ENCODE data around the gene FBXL7.

Gene FBXL7

DNA sequence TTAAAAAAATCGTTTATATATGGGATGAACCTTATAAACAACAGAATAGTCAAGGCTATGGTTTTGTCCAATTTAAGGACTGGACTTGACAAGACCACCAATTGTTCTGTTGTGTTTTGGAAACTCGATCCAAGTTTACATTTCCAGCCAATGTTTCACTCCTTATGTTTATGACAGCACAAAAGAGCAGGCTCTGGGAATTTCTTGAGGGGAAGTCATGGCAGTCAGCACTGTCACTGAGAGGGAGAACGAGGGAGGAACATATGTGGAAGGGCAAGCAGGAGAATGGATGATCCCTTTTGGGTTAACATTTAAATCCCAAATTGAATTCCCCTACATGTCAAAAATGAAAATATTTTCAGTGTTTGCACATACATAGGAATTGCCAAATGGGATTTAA lies 387.1 kb downstream of the FBXL7 start:
- DNase-seq (ENCODE audit: low read depth): no peak

GRCh38 chr5:15889001-15889400 lies 389.0 kb downstream of the FBXL7 start:
- no peak for DNase-seq (ENCODE audit: low read depth)

DNA sequence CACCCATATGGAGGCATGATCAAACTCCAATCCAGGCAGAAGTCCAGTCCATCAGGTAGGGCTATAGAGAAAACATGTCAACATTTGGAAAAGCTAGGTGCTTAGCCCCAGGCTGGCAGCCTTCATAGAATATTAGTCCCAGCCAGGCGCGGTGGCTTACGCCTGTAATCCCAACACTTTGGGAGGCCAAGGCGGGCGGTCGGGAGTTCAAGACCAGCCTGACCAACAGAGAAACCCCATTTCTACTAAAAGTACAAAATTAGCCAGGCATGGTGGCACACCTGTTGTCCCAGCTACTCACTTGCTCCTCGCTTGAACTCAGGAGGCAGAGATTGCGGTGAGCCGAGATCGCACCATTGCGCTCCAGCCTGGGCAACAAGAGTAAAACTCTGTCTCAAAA lies 393.9 kb downstream of the FBXL7 start:
- DNase-seq (ENCODE audit: low read depth): no peak

GRCh38 chr5:15897656-15898055 lies 397.7 kb downstream of the FBXL7 start:
- no peak for DNase-seq (ENCODE audit: low read depth)

GRCh38 chr5:15898641-15899040 lies 398.7 kb downstream of the FBXL7 start:
- DNase-seq (ENCODE audit: low read depth): no peak

DNA sequence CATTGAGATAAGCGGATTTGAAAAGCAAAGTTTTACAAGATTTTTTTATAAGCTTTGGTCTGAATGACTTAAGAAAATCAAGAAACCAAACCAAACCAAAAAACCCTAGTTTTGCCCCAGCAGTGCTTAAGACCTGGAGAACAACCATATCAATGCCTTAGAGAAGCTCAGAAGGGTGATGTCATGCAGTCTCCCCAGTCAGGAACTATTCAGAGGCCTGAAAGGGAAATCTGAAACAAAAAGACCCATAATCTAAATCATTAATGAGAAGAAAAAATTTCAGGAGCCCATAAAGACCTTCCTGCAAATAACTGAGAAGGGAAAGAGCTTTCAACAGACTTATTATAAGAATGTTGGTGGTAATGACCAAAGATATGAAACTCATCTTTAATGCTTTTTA lies 399.5 kb downstream of the FBXL7 start:
- DNase-seq (ENCODE audit: low read depth): no peak

GRCh38 chr5:15901151-15901550 lies 401.2 kb downstream of the FBXL7 start:
- no peak for DNase-seq (ENCODE audit: low read depth)

DNA sequence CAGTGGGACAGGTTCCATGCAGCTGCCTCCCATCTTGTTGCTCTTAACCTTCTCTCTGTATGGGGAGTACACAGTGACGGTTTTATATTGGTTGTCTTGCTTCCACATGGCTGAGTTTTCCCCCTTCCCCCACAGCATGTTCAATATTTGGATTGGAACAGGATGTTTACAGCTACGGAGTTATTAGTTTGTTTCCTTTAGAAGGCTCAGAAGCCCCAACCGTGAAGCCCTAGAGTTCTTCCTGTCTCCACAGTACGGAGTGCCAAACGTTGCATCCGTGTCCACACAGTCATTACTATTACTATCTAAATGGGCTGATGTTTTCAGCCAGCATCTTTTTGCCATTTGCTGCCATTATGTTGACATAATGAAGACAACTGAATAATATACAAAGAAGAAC lies 402.1 kb downstream of the FBXL7 start:
- DNase-seq (ENCODE audit: low read depth): no peak

DNA sequence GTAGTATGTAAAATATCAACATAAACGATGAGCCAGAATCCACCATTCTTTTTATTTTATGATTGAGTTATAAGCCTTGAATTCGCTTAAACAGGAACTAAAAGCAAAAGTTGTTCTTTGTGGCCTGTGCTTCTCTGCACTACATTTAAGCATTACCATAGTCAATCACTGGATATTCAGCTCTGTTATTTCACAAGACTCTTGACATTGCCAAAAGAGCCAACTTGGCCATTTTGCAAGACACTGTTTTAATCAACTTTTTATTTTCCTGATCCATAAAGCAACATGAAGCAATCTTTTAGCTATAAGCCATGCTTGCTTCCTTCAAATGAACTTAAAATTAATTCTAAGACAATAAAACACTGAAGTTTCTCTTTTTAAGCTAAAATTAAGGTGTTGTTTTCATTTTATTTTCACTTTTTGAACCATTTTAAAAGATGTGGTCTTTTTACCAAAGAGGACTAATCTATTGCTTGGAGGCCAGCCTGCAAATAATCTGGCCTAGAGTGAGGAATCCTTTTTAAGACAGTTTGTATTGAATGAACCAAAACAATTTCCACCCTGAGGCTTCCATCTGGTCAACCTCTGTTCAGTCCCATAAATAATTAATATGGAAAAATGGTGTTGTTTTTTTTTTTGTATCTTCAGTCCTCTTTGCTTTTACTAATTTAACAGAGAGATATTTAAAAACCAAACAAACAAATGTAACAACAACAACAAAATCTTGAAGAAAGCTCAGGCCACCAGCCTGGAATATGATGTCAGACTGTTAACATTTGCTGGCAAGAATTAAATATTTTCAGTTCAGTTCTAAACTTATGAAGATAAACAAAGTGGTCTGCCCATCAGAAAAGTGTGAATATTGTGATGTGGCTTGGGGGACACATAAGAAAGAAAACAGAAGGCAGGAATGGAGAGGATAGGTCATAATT lies 405.2 kb downstream of the FBXL7 start:
- no peak for DNase-seq (ENCODE audit: low read depth)

DNA sequence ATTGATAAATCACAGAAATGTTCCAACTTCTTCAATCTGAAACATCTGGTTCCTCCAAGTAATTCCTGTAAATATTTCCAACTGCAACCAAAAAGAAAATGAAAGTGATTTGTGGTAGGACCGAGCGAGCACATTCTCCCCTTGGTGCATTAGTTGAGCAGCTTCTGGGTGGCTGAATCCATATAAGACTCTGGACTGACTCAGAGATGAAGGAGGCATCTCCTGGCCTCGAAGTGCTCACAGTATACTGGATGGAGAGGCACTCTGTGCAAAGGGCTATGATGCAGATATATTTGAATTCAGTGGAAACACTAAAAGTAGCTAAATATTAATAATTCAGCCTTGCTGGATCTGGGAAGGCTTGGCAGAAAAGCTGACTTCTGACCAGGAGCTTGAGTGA lies 414.7 kb downstream of the FBXL7 start:
- DNase-seq (ENCODE audit: low read depth): no peak

DNA sequence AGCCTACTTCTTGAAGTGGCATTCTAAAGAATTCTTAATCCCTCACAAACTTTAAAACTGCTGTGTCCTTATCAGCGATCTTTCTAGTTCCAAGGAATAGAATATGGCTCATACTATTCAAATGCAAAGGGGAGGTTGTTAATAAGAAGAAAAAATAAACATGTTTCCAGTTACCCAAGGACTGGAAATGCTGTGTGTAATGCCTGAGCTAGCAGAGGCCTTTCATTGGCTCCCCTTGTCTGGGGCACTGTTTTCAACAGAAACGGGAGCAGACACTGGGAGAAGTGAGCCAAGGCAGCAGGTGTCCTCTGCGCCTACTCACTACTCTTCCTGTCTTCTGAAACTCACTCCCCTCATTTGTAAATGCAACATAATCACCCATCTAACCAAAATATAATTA lies 426.6 kb downstream of the FBXL7 start:
- no peak for DNase-seq (ENCODE audit: low read depth)

GRCh38 chr5:15927710-15928380 lies 427.9 kb downstream of the FBXL7 start:
- DNase-seq (ENCODE audit: low read depth): no peak

DNA sequence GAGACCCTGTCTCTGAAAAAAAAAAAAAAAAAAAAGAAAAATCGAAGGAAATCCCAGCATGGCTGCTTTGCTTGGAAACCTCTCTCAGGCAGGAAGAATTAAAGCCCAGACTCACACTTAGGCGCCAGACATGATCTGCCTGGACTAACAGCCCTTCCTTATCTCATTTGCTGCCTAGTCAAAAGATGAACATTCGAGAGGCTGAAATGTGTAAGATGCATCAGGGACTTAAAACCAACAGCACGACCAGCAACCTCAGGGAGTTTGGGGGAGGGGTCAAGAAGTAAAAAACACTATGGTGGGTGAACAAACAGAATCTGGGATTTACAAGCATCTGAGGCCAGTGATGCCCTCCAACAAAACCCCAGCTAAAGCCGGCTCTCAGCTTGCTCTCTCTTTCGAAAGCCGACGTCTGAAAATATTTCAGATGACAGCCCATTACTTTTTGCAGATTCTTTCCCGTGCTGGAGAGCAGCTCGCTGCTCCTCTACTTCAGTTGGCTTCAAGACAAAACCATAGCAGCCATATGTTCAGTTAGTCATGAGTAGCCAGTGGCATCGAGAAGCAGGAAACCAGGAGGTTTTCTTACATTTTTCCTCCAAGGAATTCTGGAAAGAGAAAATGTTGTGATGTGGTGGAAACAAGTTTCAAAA lies 429.8 kb downstream of the FBXL7 start:
- DNase-seq (ENCODE audit: low read depth): no peak

DNA sequence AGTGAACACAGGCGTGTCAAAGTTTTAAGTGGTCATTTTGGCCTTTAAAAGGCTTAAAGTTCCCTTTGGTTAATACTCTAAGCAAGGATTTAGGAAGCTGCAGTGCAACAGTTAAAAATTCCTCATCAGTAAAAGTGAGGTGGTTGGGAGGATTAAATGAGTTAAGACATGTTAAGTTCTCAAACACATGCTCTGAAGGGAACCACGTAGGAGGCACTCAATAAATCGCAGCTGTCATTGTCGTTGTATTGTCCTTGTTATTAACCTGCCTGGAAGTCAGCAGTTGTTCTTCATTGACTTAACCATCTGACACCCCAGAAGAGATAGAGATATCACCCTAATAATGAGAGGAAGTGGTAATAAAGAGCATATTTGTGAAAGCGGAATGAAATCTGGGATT lies 432.1 kb downstream of the FBXL7 start:
- DNase-seq (ENCODE audit: low read depth): no peak

GRCh38 chr5:15933259-15934207 lies 433.6 kb downstream of the FBXL7 start:
- DNase-seq (ENCODE audit: low read depth): no peak

DNA sequence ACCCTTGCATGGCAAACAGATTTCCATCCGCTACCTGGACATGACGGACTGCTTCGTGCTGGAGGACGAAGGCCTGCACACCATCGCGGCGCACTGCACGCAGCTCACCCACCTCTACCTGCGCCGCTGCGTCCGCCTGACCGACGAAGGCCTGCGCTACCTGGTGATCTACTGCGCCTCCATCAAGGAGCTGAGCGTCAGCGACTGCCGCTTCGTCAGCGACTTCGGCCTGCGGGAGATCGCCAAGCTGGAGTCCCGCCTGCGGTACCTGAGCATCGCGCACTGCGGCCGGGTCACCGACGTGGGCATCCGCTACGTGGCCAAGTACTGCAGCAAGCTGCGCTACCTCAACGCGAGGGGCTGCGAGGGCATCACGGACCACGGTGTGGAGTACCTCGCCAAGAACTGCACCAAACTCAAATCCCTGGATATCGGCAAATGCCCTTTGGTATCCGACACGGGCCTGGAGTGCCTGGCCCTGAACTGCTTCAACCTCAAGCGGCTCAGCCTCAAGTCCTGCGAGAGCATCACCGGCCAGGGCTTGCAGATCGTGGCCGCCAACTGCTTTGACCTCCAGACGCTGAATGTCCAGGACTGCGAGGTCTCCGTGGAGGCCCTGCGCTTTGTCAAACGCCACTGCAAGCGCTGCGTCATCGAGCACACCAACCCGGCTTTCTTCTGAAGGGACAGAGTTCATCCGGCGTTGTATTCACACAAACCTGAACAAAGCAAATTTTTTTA lies 436.7 kb downstream of the FBXL7 start:
- DNase-seq (ENCODE audit: low read depth): no peak

DNA sequence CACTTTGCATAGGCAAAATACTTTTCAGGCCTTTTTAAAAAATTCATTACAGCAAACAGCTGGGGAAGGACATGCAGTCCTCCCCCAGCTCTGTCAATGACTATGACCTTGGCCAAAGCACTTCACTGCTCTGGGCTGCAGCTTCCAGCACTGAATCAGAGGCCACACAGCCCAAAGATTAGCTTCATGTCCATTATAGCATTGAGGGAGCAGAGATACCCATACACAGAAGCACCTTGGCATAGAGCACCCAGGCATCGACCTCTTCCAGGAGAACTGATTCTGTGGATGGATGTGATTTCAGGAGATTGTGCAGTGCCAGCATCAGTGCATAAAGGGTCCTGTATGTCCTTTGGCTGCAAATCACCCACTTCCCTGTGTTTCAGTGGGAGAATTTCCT lies 437.7 kb downstream of the FBXL7 start:
- no peak for DNase-seq (ENCODE audit: low read depth)

DNA sequence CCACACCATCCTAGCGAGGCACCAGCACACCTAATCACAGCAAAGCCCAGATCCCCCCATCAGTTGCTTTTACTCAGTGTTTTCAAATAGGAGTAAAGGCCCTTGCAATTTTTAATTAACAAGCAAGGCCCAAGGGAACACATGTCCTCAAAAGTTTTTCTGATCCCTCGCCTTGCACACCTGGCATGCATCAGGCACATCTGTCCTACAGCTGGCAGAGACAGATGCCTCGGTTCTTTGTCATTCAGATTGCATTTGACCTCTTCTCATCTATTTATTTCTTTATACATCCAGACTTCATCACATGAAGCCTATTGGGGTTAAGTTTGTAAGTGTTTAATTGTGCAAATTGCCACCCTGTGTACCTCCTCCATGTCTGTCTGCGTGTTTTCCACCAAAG lies 438.2 kb downstream of the FBXL7 start:
- DNase-seq (ENCODE audit: low read depth): no peak

GRCh38 chr5:15938961-15939360 lies 439.0 kb downstream of the FBXL7 start:
- no peak for DNase-seq (ENCODE audit: low read depth)

DNA sequence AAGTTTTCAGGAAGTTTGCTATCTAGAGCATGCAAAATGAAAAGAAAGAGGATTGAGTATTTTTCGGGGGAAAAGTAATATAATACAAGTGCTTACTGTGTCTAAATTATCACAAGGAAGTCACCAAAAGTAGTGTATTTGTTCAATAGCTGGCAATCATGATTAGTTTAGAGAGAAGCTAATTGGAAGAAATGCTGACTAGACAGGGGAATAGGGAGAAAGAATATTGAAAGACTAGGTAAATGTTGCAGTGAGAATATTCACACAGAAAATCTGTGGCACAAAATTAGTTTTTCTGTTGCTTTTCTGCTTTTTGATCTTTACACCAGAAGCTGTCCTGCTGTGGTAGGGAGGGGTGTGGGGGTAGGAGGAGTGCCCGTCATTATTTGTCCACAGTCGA lies 440.9 kb downstream of the FBXL7 start:
- no peak for DNase-seq (ENCODE audit: low read depth)

DNA sequence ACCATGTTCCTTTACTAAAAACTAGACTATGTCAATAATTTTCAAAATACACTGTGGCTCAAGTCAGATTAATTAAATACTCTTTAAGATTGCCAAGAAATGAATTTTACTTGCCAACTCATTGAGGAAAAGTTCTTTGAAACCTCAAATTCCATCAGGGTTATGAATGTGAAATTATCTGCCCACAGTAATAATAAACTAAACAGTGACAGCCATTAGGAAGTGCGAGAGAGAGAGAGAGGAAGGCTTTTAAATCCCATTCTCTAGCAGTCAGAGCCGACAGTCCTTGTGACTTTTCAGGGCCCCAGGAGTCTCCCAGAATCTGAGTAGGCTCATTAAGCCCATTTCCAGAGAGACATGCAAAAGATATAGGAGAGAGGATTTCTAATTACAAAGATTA lies 443.5 kb downstream of the FBXL7 start:
- no peak for DNase-seq (ENCODE audit: low read depth)

Data from stimulated activated CD8-positive, alpha-beta memory T cell treated with anti-CD3 and anti-CD28 coated beads, Interleukin-15, amount 100 ng/mL, for 24 hours (primary cell).